SHP77 (cell line): ENCODE results near the gene ASXL1.
A peak's percentile ranks its signal among the peaks of the same experiment; 100 is the strongest.

ENCODE experiments used
- DNase-seq, 2 experiments: peaks; one replicate each; lab custom pipeline; 2025; lab: John Stamatoyannopoulos, UW

ASXL1 gene

DNA sequence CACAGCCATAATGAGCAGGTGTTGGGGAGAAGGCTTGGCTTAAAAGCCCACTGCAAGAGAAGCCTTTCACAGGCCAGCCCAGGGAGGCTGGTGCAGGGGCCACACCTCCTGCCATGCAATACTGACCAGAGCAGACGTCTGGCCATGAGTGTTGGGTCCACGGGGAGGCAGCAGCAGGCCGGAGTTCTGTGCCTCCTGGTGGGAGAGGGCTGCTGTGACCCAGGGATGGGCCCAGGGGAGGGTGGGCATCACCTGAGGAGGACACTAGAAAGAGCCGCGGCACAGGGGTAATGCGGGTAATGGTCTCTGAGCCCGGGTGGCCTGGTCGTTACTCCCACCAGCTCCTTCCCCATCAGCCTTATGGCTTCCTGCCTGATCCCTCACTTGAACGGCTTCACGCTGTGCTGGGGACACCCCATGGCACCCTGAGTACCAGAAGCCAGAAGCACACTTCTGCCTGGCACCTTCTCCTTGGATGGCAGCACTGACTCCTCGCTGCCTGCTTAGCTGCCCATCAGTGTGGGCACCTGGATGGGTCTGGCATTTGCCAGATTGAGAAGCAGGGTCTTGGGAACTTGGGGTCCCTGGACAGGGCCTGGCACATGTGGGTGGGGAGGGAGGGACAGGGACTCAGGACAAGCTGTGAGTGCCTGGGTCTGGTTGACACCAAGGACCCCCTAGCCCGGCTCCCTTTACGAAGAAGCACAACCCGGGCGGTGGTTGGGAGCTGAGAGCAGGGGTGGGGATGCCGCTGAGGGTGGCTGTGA is 108.8 kb downstream of the ASXL1 start:
- DNase-seq: no peak

DNA sequence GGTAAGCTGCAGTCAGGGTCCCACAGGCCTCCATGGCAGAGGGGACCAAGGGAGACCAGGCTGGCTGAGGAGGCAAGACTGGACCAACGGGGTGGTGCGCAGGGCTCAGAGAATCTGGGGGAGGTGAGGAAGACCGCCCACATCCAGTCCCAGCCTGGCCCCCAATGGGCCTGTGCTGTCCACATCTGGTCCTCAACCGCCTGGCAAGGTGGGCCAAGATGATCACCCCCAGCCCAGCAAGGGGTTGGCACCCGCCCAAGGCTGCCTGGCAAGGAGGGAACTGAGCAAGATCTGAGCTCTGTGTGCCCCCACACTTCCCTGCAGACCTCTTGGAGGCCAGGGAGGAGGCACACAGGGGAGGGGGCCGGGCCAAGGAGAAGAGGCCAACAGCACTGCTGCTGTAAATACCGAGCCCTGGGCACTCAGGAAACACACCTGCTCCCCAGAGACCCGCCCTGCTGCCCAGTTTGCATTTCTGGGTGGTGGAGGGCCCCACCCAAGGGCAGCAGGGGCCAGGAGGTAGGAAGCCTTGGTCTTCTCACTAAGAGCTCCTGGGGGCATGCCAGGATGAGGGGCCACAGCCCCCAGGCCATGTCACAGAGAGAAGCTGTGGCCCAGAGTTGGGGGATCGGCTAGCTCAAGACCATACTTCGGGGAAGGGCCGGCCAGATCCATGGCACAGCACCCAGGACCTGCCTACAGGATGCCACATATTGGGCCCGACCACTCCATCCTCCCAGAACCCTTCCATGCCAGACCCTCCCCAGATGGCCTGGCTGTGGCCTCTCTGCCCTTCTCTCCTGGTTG is 109.6 kb downstream of the ASXL1 start:
- DNase-seq: no peak

DNA sequence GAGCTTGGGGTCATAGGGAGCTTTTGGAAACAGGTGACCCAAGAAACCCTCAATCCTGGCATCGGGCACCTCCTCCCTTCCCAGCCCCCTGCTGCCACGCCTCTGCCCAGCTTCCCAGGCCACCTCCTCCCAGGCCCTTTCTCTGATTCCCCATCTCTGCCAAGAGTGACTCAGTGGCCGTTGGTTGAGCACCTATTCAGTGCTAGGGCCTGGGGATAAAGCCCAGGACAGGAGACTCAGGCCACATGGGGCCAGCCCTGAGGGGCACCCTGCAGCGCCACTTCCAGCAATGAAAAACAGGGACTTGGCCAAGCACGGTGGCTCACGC is 110.1 kb downstream of the ASXL1 start:
- DNase-seq: no peak

DNA sequence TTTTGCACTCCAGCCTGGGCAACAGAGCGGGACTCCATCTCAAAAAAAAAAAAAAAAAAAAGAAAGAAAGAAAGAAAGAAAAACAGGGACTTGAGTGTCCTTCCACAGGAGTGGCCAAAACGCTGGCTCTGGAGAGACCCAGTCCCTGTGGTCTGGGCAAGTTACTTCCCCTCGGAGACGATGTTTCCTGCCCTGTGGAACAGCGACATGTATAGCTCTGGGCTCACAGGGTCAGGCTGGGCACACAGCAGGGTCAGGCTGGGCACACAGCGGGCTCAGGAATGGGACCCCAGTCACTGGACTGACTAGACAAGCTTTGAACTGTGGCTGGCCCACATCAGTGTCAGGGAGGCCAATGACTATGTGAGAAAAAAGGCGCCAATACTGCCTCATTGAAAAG is 110.7 kb downstream of the ASXL1 start:
- DNase-seq: no peak

DNA sequence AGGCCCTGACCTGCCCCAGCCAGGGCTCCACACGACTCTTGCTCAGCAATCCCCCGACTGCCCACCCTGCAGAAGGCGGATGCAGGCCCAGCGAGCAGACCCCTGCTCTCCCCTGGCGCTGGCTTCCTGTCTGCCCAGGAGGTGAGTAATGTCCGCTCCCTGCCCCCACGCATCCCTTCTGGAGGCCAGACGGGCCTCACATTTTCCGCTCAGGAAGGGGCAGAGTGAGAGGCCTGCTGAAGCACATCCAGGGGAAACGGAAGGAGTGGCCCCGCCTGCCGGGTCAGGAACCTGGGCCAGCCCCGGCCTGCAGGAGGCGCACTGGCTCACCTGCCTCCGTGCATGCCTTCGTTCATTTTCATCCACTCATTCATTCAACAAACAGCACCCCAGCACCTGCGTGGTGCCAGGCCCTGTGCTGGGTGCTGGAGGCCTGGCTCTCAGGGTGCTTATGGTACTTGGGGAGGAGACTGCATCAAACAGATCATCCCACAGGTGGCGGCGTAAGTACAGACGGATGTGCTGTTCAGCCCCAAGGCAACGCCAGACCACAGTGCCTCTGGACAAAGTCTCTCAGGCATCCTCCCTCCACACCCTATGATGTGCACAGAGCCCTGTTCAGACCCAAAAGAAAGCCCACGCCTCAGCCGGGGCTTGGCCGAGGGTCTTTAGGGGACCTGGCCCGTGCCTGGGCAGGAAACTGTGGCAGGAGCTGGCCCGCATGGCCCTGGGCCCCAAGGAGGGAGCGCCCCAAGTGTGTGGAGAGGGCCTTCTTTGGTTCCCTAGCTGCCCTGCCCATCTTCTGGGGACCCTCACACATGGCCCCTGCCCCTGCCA is 112.1 kb downstream of the ASXL1 start:
- peak; percentile 11 to 19 for DNase-seq

DNA sequence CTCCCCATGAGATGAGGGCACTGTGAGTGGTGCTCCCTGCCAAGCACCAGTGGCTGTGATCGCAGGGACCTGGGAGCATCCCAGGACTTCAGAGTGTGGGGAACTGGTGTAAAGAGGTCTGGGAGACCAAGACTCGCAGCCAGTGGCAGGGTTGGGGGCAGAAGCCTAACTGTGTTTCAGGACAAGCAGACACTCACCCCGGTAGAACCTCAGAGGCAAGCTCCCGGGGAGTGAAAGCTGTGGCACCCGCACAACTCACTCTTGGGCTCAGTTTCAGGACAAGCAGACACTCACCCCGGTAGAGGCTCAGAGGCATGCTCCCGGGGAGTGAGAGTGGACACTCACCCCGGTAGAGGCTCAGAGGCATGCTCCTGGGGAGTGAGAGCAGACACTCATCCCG is 112.8 kb downstream of the ASXL1 start:
- DNase-seq: no peak

DNA sequence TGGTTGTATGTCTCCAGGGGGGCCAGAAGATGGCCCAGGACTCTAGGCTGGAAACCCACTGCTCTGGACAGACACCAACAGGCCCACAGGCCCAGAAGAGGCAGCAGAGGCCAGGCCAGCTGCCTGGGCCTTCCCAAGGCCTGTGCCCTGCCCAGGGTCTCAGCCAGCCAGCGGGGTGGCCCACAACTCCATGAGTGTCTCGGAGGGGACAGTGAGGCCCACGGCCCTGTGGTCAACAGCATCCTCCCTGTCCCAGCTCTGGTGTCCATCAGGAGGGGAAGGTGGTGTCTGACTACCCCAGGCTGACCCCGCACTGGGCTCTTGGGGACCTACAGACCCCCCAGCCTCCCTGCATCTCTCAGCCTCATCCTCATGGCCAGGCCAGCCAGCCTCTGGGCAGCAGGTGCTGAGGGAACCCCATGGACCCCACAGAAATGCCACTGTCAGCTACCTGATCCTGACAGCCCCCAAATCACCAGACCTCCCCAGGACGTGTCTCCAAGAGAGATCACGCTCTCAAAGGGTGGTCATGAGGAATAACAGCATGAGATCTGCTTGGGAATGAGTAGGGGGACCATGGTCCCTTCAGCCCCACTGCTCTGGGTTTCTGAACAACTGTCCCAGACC is 114.6 kb downstream of the ASXL1 start:
- DNase-seq: no peak

DNA sequence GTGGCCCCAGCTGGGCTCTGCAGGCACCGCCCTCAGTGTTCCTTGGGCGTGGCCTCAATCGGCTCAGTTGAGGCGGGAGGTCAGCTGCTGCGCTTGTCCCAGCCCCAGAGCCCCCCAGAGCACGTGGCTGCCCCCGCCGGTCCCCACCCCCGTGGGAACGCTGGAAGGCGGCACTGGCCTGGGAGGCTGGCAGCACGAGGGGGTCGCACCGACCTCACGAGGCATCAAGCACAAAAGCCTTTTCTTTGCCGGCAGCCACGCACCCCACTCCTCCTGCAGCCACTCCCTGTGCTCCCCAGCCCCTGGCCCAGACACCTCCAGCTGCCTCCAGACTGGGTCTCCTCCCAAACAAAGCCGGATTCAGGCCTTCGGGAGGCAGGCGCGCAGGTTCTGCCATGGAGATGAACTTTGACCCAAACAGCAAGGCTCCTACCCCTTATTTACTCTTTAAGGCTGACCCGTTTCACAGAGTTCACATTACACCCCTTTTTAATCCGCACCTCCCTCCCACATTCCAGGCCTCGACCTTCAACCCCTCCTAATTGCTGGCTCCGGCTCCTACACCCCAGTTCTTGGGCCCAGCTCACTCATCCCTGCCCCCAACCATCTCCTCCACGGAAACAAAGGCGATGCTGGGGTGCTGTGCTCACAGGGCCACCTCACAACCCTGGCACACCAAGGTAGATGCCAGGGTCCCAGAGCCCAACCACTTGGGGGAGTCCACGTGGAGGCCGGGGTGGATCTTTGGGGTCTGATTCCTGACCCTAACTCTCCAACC is 115.3 kb downstream of the ASXL1 start:
- DNase-seq: no peak

DNA sequence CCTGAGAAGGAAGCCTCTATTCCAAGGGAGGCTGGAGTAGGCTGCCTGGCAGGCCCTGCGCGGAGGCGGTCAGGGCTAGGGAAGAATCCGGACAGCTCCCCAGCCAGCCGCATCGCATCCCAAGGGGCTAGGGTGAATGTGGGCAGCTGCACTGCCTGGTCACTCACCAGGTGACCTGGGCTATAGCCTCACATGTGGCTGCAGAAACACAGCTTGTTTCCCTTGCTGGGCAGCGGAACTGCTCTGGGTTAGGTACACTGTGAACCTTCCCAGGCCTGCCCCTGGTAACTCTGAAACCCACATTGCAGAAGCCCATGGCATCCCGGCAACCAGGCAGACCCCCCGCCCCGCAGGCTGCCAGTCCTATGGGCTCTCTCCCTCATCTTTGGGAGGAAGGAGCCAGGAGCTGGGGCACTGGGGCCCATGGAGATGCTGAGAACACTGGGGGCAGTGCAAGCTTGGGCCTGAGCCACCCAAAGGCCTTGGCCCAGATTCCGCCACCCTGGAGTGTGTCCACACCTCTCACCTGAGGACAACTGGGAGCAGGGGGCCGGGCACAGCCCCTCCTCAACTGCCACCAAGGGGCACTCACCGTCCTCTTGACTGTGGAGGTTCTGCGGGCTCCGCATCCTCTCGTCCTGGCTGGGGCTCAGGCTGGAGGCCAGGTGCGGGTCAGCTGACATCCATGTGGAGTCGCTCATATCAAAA is 116.0 kb downstream of the ASXL1 start:
- DNase-seq: no peak

DNA sequence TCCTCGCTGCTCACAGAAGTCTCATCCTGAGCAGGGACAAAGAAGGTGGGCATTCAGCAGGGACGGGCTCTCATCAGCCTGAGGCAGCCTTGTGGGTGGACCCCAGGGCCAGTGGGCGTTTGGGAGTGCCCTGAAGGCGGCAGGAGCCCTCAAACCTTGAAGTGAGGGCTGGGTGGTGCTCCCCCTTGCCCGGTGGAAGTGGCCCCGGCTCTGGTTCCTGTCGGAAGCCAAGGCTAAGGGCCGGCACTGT is 116.5 kb downstream of the ASXL1 start:
- no peak for DNase-seq

DNA sequence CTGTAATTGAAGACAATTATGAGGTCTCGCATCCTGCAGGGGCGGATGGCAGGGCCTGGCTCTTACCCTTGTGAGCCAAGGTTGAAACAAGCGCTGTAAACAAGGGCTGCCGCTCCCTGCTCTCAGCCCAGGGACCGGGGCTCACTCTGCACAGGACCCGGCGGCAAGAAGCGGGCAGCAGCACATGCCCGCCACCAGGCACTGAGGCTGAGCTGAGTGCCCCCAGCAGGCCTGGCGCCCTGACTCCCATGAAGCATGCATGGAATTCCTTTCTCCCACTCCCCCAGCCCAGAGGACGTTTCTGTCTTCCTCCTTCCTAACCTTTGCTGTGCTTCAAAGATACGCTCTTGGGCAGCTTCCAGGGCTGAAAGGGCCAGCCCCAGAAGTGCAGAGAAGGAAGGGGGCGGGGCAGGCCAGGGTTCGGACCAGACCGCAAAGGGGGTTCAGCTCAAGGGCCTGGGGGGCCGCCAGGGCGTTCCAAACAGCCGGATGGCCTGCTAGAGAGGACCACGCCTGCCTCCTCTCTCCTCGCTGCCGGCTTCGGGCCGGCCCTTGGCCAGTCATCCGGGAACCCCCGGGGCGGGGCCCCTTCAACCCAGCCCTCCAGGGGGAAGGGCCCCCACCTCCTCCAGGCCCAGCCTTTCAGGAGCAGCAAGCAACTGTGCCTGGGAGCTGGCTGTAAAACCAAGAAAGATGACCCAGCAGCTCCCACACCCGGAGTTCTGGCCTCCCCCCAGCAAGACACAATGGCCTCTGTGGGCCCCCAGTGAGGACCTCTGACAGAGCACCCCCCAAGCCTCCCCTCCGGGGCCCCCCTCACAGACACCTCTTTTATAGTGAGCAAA is 117.1 kb downstream of the ASXL1 start:
- DNase-seq: no peak

DNA sequence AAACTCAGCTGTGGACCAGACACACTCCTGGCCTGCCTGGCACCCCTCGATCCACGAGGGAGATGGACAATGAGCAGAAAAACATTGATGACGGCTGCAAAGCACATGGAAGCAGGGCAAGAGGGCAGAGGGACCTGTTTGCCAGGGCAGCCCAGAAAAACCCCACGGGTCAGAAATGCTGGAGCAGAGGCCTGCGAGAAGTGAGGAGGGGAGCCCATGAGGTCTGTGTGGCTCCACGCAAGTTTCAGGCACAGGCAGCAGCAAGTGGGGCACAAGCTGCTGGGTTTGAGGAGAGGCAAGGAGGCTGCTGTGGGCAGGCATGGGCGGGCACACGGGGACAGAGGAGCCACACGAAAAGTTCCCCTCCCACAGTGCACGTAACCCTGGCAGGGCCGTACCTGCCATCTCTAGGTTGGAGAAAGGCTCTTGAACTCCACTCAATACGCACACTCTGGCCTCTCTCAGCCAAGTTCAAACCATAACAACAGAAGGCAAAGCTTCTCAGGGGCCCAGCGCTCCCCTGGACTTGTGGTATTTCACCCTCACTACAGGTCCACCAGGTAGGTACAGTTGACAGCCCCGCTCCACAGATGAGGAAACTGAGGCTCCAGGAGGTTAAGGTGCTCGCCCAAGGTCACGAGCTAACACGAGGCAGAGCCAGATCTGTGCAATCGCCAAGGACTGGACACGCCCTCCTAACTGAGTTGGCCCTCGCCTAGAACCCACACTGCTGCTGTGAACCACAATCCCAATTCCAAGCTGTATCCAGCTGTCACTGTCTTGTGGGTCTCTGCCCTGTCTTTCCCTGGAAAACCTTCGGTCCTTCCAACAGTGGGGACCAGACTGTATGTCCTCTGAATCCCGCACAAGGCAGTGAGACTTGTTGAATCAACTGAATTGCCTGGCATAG is 118.8 kb downstream of the ASXL1 start:
- no peak for DNase-seq

DNA sequence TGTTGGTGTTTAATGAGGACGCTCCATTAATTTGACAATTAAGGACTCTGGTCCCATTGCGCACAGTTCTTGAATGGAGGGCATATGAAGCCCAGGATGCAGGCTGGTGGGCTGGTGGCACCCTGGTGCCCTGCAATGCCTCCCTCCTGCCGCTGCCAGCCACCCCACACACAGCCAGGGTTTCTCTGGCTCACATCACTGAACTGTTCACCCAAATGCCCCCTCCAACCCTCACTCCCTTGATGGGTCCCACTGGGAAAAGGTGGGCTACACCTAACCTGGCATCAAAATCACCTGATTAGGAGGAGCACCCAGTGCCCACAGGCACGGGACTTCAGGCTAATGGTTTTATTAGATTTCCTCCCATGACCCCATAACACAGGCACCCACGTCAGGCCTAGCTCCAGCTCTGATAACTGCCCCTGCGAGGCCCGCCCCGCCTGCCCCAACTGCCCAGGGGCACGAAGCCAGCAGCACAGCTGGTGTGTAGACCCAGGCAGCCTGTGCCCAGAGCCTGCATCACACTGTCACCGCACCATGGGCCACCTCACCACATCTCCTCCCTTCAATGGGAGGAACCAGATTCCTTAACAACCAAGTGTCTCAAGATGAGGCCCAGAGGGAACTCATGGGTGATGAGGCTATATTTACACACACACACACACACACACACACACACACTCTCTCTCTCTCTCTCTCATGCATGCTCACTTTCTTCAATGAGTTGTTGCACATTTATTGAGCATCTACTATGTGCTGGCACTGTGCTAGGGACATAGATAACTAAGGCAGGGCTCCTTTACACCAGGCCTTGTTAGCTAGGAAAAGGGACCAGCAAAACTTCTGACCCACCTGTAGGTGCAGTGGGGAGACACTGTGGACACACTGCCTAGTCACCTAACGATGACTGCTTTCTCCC is 119.7 kb downstream of the ASXL1 start:
- no peak for DNase-seq

DNA sequence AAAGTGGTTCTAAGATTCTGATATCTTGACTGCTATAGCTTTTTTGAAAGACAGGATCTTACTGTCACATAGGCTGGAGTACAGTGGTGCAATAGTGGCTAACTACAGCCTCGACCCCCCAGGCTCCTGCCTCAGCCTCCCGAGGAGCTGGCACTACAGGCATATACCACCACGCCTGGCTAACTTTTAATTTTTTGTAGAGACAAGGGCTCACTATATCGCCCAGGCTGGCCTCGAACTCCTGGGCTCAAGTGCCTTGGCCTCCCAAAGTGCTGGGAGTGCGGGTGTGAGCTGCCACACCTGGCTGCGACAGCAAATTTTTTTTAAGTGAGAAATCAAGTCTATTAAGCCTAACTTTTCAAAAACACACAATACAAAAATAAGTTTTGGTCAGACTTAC is 120.4 kb downstream of the ASXL1 start:
- DNase-seq: no peak

DNA sequence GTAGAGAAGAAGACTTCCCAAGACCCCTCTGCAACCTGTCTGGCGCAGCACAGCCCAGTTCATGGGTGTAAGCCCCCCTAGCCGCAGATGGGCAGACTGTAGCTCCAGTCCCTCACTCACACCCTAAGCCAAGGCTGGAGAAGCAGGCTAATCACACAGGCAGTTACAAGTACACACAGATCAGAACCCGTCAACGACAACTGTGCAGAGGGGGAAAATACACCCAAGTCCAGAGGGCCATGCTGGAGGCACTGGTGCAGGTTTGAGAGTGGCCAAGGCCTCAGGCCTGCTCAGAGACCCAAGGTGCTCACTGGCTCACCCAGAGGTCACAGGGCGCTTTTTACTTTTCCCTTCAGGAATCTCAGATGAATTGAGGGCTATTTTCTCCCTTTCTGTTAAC is 120.9 kb downstream of the ASXL1 start:
- DNase-seq: no peak

DNA sequence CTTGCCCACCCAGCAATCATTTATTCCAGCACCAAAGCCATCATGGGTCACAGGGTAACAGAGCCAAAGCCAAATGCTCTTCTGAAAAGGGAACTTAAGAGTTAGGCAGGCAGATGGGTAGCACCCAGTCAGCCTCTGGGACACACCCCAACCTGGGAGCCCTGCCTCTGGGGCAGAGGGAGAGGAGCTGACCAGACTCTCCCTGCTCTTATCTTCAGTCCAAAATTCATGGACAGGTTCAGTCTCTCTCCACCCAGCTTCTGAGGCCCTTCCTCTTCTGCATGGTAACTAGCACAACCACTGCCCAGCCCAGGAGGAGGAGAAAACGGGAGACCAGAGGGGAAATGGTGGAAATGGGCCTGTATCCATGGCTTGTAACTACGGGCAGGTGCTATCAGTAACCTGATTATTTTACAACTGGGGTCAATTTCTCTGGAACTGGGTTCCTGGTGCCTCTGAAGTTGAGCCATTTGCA is 121.6 kb downstream of the ASXL1 start:
- DNase-seq: no peak

DNA sequence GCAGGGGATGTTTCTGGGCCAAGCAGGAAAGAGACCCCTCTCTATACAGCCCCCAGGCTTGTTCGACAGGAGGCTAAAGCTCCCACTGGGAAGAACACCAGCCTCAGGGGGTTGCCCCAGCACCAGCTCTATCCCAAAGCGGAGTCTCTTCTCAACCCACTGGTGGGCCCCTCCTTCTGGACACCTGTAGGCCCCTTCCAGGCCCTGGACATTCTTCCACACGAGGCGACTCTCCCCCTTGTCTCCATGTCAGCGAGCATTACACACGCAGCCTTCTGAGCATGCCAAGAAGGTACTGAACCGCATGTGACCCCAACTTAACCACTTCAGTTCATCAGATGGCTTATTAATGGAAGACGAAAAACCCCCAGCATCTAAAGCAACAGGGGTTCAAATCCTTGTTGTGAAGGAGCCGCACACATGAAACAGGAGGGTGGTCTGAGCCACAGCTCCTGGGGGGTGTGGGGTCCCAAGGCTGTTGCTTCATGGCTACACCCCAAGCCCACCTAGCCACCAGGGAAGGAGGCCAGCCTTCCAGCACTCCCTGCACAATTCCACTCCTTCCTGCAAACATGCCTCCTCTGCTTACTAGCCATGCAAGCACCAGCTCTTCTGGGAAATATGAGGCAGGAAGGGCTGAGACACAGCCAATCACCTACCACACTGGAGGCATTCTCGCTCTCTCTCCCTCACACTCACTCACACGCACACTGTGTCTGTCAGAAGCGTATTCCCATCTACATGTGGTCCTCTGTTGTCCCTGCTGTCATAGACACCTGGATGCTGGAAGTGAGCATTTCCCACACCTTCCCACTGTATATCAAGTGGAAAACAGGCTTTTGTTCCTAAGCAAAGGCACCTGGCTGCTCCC is 122.5 kb downstream of the ASXL1 start:
- DNase-seq: no peak
